Fibroblast of lung (primary cell): ENCODE measurements around the gene POFUT2. TPM values are rescaled to one million over a fixed set of nuclear protein-coding genes. Genes with fewer than 3 reads are reported as not detected.

Experiments
- DNase-seq, 2 donors: peaks; one replicate each; pipeline versions ENCODE4 v3.0.0 to v3.0.0-alpha.2; 2010; ENCODE audit warnings: low read depth in 2 of 2
- H2AFZ ChIP-seq: 2 replicates; pipeline ENCODE4 v1.5.1; 2012; ENCODE audit warnings: low read length, control low read depth, inconsistent platforms
- H3K27ac ChIP-seq: 2 replicates; pipeline ENCODE4 v1.5.1; 2011; ENCODE audit warnings: low read length, control low read depth; ENCODE audit not compliant: insufficient read depth
- H3K27me3 ChIP-seq: 2 replicates; pipeline ENCODE4 v1.5.1; 2011; ENCODE audit warnings: mild to moderate bottlenecking, low read length; ENCODE audit not compliant: control insufficient read depth, insufficient read depth
- H3K36me3 ChIP-seq: 2 replicates; pipeline ENCODE4 v1.5.1; 2011; ENCODE audit warnings: low read length; ENCODE audit not compliant: control insufficient read depth, insufficient read depth
- H3K4me1 ChIP-seq: 2 replicates; pipeline ENCODE4 v1.5.1; 2011; ENCODE audit warnings: low read length; ENCODE audit not compliant: control insufficient read depth, insufficient read depth; ENCODE audit errors: extremely low read depth
- H3K4me2 ChIP-seq: 2 replicates; pipeline ENCODE4 v1.5.1; 2011; ENCODE audit warnings: low read length, control low read depth; ENCODE audit not compliant: insufficient read depth; ENCODE audit errors: extremely low read depth
- H3K4me3 ChIP-seq, 4 experiments: fragments of 200-600 bp in 1 of 4; sonication (generic) in 1 of 4; replicated peaks in 1 of 4; 2 replicates each; pipeline ENCODE4 v1.5.1; 2011 to 2016; ENCODE audit warnings: low read length in 4 of 4, low read depth in 3 of 4, mild to moderate bottlenecking in 3 of 4, control low read depth in 2 of 4, inconsistent platforms in 1 of 4, mixed read lengths in 1 of 4; ENCODE audit not compliant: insufficient read depth in 1 of 4; ENCODE audit errors: control extremely low read depth in 1 of 4
- H3K79me2 ChIP-seq: 2 replicates; pipeline ENCODE4 v1.5.1; 2012; ENCODE audit warnings: mild to moderate bottlenecking, low read length, inconsistent platforms; ENCODE audit not compliant: control insufficient read depth, insufficient read depth
- H3K9ac ChIP-seq: 2 replicates; pipeline ENCODE4 v1.5.1; 2011; ENCODE audit warnings: mild to moderate bottlenecking, low read length, control low read depth; ENCODE audit not compliant: insufficient read depth
- H3K9me3 ChIP-seq: 2 replicates; pipeline ENCODE4 v1.5.1; 2012; ENCODE audit warnings: low read depth, low read length; ENCODE audit not compliant: control insufficient read depth, insufficient read depth
- H4K20me1 ChIP-seq: 2 replicates; pipeline ENCODE4 v1.5.1; 2011; ENCODE audit warnings: low read length; ENCODE audit not compliant: control insufficient read depth, insufficient read depth; ENCODE audit errors: extremely low read depth
- CTCF ChIP-seq, 2 donors: IDR thresholded peaks in 1 of 2; conservative IDR thresholded peaks in 1 of 2; 1 replicate in 1 of 2; 2 replicates in 1 of 2; pipeline ENCODE4 v1.5.1; 2011 to 2012; ENCODE audit warnings: low read length in 2 of 2, control low read depth in 1 of 2, inconsistent platforms in 1 of 2, low read depth in 1 of 2, mild to moderate bottlenecking in 1 of 2
- EZH2 ChIP-seq: IDR thresholded peaks from 2 replicates; pipeline ENCODE4 v1.5.1; 2012; ENCODE audit warnings: low read length, control low read depth, mild to moderate bottlenecking; ENCODE audit errors: missing control alignments
- polyA plus RNA-seq, 2 donors: library from polyadenylated mRNA; depleted of rRNA in 1 of 2; stranded (reverse) in 1 of 2; unstranded in 1 of 2; fragments of >200 nt; gene quantifications; 2 replicates each; pipeline ENCODE4 v1.2.1, GENCODE V29; 2011 to 2012; ENCODE audit warnings: missing spikeins in 1 of 2
- total RNA-seq: library from RNA; depleted of rRNA; stranded (reverse); fragments of >200 nt; gene quantifications from 2 replicates; pipeline ENCODE4 v1.2.1, GENCODE V29; 2014

Gene POFUT2
- total and polyA plus RNA-seq, 2 donors (not counting 1 experiment from before 2014, with no cell fraction given) = 56.0 to 60.3 TPM

- Histone ChIP-seq H3K9me3 (no peaks in the 10 kb centered on the region), H3K4me2 (no peak overlapping the region), H3K79me2 (peaks cover 9% of the 10 kb centered on the region), H2AFZ (no peak overlapping the region), H3K4me1 (no peaks in the 10 kb centered on the region), H4K20me1 (no peaks in the 10 kb centered on the region), H3K4me3 (no peak overlapping the region), H3K27me3 (no peaks in the 10 kb centered on the region), H3K27ac (no peak overlapping the region), H3K9ac (no peak overlapping the region), H3K36me3 (peaks cover 48% of the 10 kb centered on the region)
- no peak for DNase-seq
- TF ChIP-seq CTCF (conservative IDR thresholded peaks at IDR 0.05 in 1 of 2, IDR thresholded peaks at IDR 0.05 in 1 of 2; ENCODE audit: low read depth in 1 of 2, low read length in 2 of 2) = no peak
- no peak for TF ChIP-seq EZH2
Observed at GRCh38 chr21:45279446-45280177, 8.1 kb downstream of the POFUT2 start.

GRCh38 chr21:45278156-45278911 lies 9.4 kb downstream of the POFUT2 start:
- H3K9me3 ChIP-seq = no peaks in the 10 kb centered on the region
- H3K27me3 ChIP-seq = no peaks in the 10 kb centered on the region
- no peak overlapping the region for H3K9ac ChIP-seq
- H3K79me2 ChIP-seq = peaks cover 11% of the 10 kb centered on the region
- no peaks in the 10 kb centered on the region for H4K20me1 ChIP-seq
- no peak overlapping the region for H3K27ac ChIP-seq
- H2AFZ ChIP-seq = no peak overlapping the region
- no peak for TF ChIP-seq CTCF (conservative IDR thresholded peaks at IDR 0.05 in 1 of 2, IDR thresholded peaks at IDR 0.05 in 1 of 2; ENCODE audit: low read depth in 1 of 2, low read length in 2 of 2)
- no peak for TF ChIP-seq EZH2
- no peak for DNase-seq
- no peak overlapping the region for H3K4me2 ChIP-seq
- H3K36me3 ChIP-seq = peaks cover 40% of the 10 kb centered on the region
- no peaks in the 10 kb centered on the region for H3K4me1 ChIP-seq
- no peak overlapping the region for H3K4me3 ChIP-seq
